Cerebellar cortex (tissue), 1 donor: ENCODE measurements around the gene ZBTB8B.

Source experiments
- DNase-seq: peaks from one replicate; pipeline ENCODE4 v3.0.0-alpha.2; 2015; ENCODE audit warnings: low spot score

Gene ZBTB8B

DNA sequence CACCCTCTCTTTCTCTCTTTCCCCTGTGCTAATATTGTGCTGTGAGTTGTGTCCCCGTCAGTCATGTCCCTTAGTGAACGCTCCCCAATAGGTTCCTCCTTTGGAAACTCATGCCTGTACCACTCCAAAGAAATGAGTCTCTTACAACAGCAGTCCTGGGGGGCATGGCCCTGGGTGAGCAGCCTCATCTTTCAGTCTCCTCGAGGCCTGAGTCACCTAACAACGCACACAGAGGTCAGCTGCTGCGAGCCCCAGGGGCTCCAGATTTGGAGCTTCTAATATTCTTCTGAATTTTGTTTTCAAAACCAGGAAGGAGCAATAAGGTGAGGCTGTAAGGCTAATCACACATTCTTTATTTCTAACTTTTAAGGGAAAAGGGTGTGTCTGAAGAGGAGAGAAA lies 43.9 kb downstream of the ZBTB8B start:
- no peak for DNase-seq

DNA sequence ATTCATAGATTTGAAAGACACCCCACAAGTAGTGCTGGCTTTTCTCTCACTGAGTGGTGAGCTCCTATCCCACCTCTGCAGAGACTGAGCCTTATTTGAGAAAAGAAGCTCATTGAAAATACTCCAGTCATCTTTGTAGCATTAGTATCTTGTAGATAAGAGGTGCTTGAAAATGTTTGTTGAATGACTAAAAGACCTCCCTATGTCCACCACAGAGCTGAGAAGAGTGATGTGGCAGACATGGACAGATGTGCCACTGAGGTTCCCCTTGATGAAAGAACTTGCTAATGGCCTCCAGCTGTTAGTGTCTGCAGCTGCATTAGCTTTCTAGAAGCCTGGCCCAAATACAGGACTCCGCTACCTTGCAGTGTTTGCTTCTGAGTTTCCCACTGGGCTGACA lies 45.1 kb downstream of the ZBTB8B start:
- DNase-seq, result no peak
